ENCODE measurements around the gene CARNS1. TPM values are rescaled to one million over a fixed set of nuclear protein-coding genes. Genes with fewer than 3 reads are reported as not detected.
A peak's percentile ranks its signal among the peaks of the same experiment; 100 is the strongest.

CARNS1 gene
- total and polyA plus RNA-seq, 3 donors from 2014 or later = 0.74 to 1.6 (median 1.3) TPM

GRCh38 chr11:67440229-67441097, 25.0 kb downstream of the CARNS1 start:
- Histone ChIP-seq H3K27me3 (no peaks in the 10 kb centered on the region), H3K27ac (no peak overlapping the region), H3K4me1 (peaks cover 5% of the 10 kb centered on the region), H3K4me3 (no peak overlapping the region), H3K36me3 (ENCODE audit: low read depth, missing control alignments) (no peaks in the 10 kb centered on the region), H3K9me3 (no peaks in the 10 kb centered on the region)
- intact Hi-C loops (cut with DNase I; ENCODE audit: low total_unique reads) = no loop called here
- no peak for DNase-seq
- no peak for TF ChIP-seq CTCF (IDR thresholded peaks at IDR 0.05)
- no peak for TF ChIP-seq POLR2A (IDR thresholded peaks at IDR 0.05)
- 80 to 87% methylated on average over 10 to 17 of the region's 17 CpGs for WGBS, 2 donors

GRCh38 chr11:67441098-67441563, 25.7 kb downstream of the CARNS1 start:
- intact Hi-C loops (cut with DNase I; ENCODE audit: low total_unique reads) = no loop called here
- 90 to 91% methylated on average over 7 to 21 of the region's 21 CpGs for WGBS, 2 donors
- TF ChIP-seq POLR2A (IDR thresholded peaks at IDR 0.05) (no peak), CTCF (IDR thresholded peaks at IDR 0.05) (no peak)
- H3K9me3 ChIP-seq = no peaks in the 10 kb centered on the region
- H3K36me3 ChIP-seq (ENCODE audit: low read depth, missing control alignments) = no peaks in the 10 kb centered on the region
- no peak overlapping the region for H3K27ac ChIP-seq
- H3K4me1 ChIP-seq = peaks cover 5% of the 10 kb centered on the region
- H3K27me3 ChIP-seq = no peaks in the 10 kb centered on the region
- no peak overlapping the region for H3K4me3 ChIP-seq
- DNase-seq = no peak

- H3K27me3 ChIP-seq = no peaks in the 10 kb centered on the region
- H3K4me3 ChIP-seq = no peak overlapping the region
- DNase-seq = no peak
- no peaks in the 10 kb centered on the region for H3K9me3 ChIP-seq
- peaks cover 5% of the 10 kb centered on the region for H3K4me1 ChIP-seq
- 89% methylated on average over 28 of the region's 28 CpGs; no CpG with 5 or more reads in 1 of the 2 donors for WGBS, 2 donors
- intact Hi-C loops (cut with DNase I; ENCODE audit: low total_unique reads) = no loop called here
- no peaks in the 10 kb centered on the region for H3K36me3 ChIP-seq (ENCODE audit: low read depth, missing control alignments)
- TF ChIP-seq CTCF (IDR thresholded peaks at IDR 0.05) (no peak), POLR2A (IDR thresholded peaks at IDR 0.05) (no peak)
- no peak overlapping the region for H3K27ac ChIP-seq
Observed at GRCh38 chr11:67441731-67442351, 26.4 kb downstream of the CARNS1 start.

GRCh38 chr11:67442504-67443404, 27.3 kb downstream of the CARNS1 start:
- Histone ChIP-seq H3K4me3 (peak overlapping the region; percentile 81), H3K9me3 (no peaks in the 10 kb centered on the region), H3K36me3 (ENCODE audit: low read depth, missing control alignments) (no peaks in the 10 kb centered on the region), H3K27me3 (no peaks in the 10 kb centered on the region), H3K4me1 (peaks cover 5% of the 10 kb centered on the region), H3K27ac (peak overlapping the region; percentile 61 to 92)
- DNase-seq = no peak
- WGBS, 2 donors = 23 to 24% methylated on average over 32 to 45 of the region's 45 CpGs
- TF ChIP-seq POLR2A (IDR thresholded peaks at IDR 0.05) (no peak), CTCF (IDR thresholded peaks at IDR 0.05) (no peak)
- intact Hi-C loops (cut with DNase I; ENCODE audit: low total_unique reads) = no loop called here

All from testis (tissue), 3 donors.